HPDE6-E6E7 (cell line): ENCODE data around the gene GTPBP4.
"Not testable (repeated sequence)": the region's sequence is repeated elsewhere in the genome, so short reads cannot be mapped to it uniquely, and the experiment has no call there.

Experiments
- DNase-seq: peaks from one replicate; pipeline ENCODE4 v3.0.0; 2011; ENCODE audit warnings: missing footprints; ENCODE audit errors: extremely low spot score

GTPBP4 gene

DNA sequence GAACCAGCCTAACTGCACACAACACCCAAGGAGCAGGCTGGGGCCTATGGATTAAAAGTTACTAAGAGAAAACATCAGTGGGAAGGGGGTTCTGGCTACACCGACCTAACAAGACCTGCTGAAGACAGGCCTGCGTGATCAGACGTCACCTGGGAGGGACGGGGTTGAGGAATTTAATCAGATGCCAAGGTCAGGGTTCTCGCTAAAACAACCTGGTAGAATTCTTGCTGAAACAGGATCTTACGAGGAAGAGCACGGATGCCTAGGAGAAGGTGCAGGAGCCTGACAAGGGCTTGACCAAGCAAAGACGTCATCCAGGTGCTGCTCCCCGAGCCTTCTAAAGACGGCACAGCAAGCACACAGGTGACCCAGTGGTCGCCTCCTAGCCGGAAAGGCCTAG, 35.9 kb downstream of the GTPBP4 start:
- DNase-seq, result no peak

DNA sequence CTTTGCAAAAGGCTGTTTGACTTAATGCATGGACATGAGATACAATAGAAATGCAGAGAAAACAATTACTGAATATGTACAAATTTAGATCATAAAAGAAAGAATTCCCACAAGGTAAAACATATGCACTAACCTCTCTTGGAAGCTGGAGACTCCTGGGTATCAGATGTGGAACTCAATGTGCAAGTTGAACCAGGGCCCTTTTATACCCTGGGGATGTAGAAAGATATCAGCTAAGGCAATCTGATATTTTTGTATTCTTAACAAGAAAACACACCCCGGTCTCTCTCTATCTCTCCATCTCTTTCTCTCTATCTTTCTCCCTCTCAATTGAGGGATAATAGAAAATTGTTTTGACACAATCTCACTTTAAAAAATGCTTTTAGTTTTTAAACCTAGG, 37.4 kb downstream of the GTPBP4 start, which contains the start of gene IDI2:
IDI2 (minus strand) TSS at position 177 of the 400 bp plus-strand sequence. CDS start 1,136 bp downstream, outside the sequence.
- DNase-seq, result no peak

GRCh38 chr10:1026578-1026977, 38.3 kb downstream of the GTPBP4 start:
- no peak for DNase-seq

DNA sequence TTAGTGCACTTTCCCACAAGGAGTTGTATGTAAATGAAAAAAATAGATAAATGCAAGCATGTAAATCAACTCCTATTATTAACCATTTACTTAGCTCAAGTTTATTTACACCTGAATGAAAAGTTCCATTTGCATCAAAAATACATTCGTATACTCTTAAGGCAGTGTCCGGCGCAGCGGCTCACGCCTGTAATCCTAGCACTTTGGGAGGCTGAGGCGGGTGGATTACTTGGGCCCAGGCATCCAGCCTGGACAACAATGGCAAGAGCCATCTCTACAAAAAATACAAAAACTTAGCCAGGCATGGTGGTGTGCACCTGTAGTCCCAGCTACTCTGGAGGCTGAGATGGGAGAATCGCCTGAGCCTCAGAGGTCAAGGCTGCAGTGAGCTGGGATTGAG, 41.6 kb downstream of the GTPBP4 start:
- DNase-seq, result no peak

GRCh38 chr10:1033601-1034000, 45.4 kb downstream of the GTPBP4 start:
- no peak for DNase-seq

DNA sequence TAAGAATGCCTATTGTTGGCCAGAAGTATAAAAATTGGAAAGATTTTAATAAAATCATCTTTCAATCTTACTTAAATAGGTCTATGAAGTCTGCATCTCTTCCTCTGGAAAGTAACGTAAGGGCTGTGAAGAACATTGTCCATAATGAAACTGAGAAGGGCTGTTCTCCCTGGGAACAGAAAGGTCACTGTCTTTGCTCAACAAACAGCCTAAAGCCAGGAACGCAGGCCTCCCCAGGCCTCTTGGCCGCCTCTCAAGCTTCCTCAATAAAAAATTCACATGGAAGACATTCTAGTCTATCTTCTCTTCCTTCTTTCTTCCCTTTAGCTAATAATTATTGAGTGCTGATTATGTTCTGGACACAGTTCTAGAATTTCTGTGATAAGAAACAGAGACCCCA, 46.5 kb downstream of the GTPBP4 start:
- DNase-seq, result no peak

- no peak for DNase-seq
Measured at GRCh38 chr10:1035201-1035600, 47.0 kb downstream of the GTPBP4 start.

GRCh38 chr10:1036341-1036791, 48.1 kb downstream of the GTPBP4 start:
- peak; percentile 69 for DNase-seq

DNA sequence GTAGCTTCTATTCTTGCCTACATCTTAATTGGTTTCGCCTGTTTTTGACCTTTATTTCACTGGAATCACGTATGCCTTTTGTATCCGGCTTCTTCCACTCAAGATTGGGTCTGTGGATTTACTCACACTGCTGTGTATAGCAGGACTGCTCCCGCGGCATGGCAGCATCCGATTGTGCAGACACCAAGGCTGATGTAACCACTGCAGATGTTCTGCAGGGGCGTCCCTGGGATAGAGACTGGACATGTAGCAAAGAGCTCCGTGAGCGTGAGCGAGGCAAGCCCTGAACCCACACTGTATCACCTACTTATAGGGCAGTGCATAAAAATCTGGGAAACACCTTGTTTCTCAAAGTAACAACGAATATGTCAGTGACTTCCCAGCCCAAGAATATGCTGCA, 48.9 kb downstream of the GTPBP4 start:
- DNase-seq, result no peak

DNA sequence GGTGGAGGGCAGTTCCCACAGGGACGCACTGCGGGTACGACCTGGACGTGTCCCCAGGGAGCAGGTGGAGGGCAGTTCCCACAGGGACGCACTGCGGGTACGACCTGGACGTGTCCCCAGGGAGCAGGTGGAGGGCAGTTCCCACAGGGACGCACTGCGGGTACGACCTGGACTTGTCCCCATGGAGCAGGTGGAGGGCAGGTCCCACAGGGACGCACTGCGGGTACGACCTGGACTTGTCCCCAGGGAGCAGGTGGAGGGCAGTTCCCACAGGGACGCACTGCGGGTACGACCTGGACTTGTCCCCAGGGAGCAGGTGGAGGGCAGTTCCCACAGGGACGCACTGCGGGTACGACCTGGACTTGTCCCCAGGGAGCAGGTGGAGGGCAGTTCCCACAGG, 50.5 kb downstream of the GTPBP4 start:
- DNase-seq, result not testable (repeated sequence)

DNA sequence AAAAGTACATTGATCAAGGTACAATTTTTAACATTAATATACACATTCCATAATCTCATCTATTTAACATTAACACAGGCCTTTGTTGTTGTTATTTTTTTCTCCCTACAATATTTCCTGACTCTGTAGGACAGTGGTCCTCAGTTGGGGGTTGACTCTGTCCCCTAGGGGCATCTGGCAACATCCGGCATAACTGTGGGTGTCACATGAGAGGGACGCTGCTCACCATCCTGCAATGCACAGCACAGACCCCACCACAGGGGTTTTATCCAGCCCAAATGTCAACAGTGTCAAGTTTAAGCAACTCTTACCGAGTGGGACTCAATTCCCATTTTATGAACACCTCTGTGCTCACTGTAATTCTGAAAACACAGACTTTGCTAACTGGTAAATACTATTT, 51.9 kb downstream of the GTPBP4 start:
- DNase-seq, result no peak

GRCh38 chr10:1041514-1041913, 53.3 kb downstream of the GTPBP4 start:
- DNase-seq, result no peak

DNA sequence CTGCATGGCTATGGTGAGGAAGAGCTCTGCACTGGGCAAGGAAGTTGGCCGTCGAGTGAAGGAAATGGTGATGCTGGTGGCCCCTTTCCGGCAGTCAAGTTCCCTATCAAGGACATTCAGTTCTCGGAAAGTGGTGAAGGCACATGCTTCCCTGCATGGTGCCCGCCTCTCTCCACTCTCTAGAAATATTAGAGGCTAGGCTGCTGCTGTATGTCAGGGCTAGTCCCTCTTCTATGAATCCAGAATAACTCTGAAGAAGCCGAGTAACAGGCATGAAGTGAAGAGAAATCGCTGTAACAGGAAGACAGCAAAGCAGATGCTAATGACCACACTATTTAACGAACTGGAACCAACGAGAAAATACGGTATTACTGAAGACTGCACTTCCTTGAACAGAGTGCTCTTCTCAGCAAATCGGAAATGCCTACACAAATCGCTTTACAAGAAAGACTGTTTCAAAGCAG, 55.3 kb downstream of the GTPBP4 start:
- DNase-seq, result no peak

GRCh38 chr10:1044146-1044545, 55.9 kb downstream of the GTPBP4 start:
- no peak for DNase-seq

DNA sequence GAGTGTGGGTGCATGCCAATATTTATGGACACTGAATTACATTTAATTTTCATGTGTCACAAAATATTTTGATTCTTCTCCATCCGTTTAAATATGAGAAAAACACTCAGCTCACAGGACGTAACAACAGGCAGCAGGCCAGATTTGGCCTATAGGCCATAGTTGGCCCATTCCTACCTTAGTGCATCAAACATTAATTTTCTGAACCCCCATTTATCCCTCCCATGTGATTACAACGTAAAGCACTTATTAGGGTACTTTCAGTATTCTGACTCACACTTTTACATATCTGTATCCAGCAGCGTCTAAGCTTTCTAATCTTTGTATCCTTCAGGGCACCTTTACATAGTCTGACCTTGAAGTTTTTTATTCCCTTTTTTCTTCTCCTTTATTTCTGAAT, 56.7 kb downstream of the GTPBP4 start:
- no peak for DNase-seq

GRCh38 chr10:1045415-1045814, 57.2 kb downstream of the GTPBP4 start:
- DNase-seq, result no peak

DNA sequence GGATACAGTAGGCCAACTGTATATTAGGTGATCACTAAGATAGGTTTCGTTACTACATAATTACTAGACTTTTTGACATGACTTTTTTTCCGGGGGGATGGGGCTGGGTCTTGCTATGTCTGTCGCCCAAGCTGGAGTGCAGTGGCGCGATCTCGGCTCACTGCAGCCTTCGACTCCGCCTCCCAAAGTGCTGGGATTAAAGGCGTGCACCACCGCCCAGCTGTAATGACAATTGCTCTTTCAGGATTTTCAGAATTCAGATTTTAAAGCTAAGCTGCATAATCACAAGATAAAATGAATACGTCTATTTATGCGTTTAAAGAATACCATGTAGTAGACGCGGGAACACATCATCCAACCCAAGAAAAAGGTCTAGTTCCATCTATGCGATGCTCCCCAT, 59.7 kb downstream of the GTPBP4 start:
- no peak for DNase-seq

DNA sequence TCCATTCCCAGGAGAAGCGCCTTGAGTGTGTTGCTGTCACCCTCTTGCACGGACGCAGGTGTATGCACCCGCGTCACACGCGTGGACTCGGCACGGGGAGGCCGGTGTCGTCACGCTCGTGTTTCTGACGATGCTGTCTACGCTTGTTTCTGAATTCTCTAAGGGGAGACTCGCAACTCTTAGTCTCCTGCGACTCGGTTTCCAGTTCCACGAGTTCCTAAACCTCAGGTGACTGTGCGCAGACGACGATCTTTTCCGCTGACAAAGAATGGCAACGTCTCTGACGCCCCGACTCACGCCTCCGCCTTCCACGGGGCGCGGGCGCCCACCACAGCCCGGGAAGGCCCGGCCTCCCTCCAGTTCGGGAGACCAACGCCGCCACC, 60.1 kb downstream of the GTPBP4 start:
- no peak for DNase-seq

GRCh38 chr10:1048732-1049424, 60.6 kb downstream of the GTPBP4 start, which contains the start of gene IDI1:
Gene IDI1, minus strand, starts transcription at chr10:1049119. Its CDS starts 116 bp downstream, at chr10:1049003.
- peak; percentile 52 for DNase-seq

- no peak for DNase-seq
Measured at GRCh38 chr10:1049425-1049958, 61.3 kb downstream of the GTPBP4 start.

DNA sequence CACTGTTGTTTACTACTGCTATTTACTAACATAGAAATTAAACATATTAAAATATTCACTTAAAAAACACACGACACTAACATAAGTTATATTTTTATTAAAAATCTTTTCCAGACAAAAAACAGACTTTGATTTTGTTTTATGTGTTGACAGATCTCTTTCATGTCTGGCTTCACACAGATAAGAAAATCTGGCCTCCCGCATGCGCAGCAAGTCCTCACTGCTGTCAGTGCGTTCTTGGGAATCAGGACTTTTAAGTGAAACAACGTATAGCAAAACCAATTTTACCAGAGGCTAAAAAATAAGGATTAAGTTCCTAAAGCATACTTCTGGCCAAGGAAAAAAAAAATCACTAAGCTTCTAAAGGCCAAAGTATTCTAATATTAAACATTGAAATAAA, 61.9 kb downstream of the GTPBP4 start:
- no peak for DNase-seq

DNA sequence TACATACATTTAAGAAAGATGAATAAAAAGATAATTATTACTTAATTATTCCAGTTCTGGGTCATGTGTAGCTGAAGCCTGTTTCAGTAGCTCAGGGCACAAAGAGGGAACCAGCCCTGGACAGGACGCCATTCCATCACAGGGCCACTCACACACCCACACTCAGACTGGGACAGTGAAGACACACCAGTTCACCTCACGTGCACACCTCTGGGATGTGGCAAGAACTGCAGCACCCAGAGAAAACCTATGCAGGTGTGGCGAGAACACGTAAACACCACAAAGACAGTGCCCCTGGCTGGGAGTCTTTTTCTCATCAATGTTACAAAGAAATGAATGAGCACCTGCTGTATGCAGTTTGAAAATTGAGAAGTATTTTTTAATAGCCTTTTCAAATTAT, 62.3 kb downstream of the GTPBP4 start:
- DNase-seq, result no peak

- no peak for DNase-seq
Measured at GRCh38 chr10:1054684-1055083, 66.5 kb downstream of the GTPBP4 start.
